RWPE2 (cell line): ENCODE measurements around the gene C1orf52.

Experiments used
- ATAC-seq: fragments of 200-7000 bp; cut with Tn5 transposase; 3 replicates; pipeline ENCODE4 v1.9.1; 2021; ENCODE audit warnings: low read depth
- DNase-seq: peaks from one replicate; pipeline ENCODE4 v3.0.0-alpha.2; 2020; ENCODE audit warnings: low spot score
- H3K27ac ChIP-seq: fragments of 450-650 bp; 2 replicates; pipeline ENCODE4 v1.5.1; 2017; ENCODE audit warnings: mild to moderate bottlenecking; ENCODE audit not compliant: poor library complexity, severe bottlenecking
- H3K27me3 ChIP-seq: fragments of 250-450 bp; sonication (Bioruptor Pico); 2 replicates; pipeline ENCODE4 v1.5.1; 2021; ENCODE audit warnings: mild to moderate bottlenecking, moderate library complexity; ENCODE audit not compliant: insufficient read depth, poor library complexity, severe bottlenecking
- H3K36me3 ChIP-seq: fragments of 250-450 bp; sonication (Bioruptor Pico); 2 replicates; pipeline ENCODE4 v1.5.1; 2020; ENCODE audit warnings: low read depth, mild to moderate bottlenecking, moderate library complexity
- H3K4me1 ChIP-seq: fragments of 250-450 bp; sonication (Bioruptor Pico); 2 replicates; pipeline ENCODE4 v1.5.1; 2021; ENCODE audit warnings: mild to moderate bottlenecking, moderate library complexity; ENCODE audit not compliant: insufficient read depth, poor library complexity, severe bottlenecking
- H3K4me3 ChIP-seq: fragments of 250-450 bp; sonication (Bioruptor Pico); 2 replicates; pipeline ENCODE4 v1.5.1; 2021; ENCODE audit warnings: mild to moderate bottlenecking, moderate library complexity; ENCODE audit not compliant: severe bottlenecking
- H3K9me3 ChIP-seq: fragments of 250-450 bp; sonication (Bioruptor Pico); 2 replicates; pipeline ENCODE4 v1.5.1; 2021; ENCODE audit warnings: mild to moderate bottlenecking, moderate library complexity; ENCODE audit not compliant: severe bottlenecking
- CTCF ChIP-seq: fragments of 450-650 bp; IDR thresholded peaks from one replicate; pipeline ENCODE4 v1.5.1; 2017; ENCODE audit warnings: mild to moderate bottlenecking, moderate library complexity; ENCODE audit not compliant: poor library complexity, severe bottlenecking

The C1orf52 gene

GRCh38 chr1:85284202-85284601, 24.7 kb upstream of the C1orf52 start:
- Histone ChIP-seq H3K27me3 (no peaks in the 10 kb centered on the region), H3K9me3 (no peaks in the 10 kb centered on the region), H3K4me3 (no peak overlapping the region), H3K4me1 (peaks cover 9% of the 10 kb centered on the region), H3K36me3 (no peaks in the 10 kb centered on the region), H3K27ac (no peak overlapping the region)
- TF ChIP-seq CTCF = no peak
- DNase-seq = no peak
- no peak for ATAC-seq

DNA sequence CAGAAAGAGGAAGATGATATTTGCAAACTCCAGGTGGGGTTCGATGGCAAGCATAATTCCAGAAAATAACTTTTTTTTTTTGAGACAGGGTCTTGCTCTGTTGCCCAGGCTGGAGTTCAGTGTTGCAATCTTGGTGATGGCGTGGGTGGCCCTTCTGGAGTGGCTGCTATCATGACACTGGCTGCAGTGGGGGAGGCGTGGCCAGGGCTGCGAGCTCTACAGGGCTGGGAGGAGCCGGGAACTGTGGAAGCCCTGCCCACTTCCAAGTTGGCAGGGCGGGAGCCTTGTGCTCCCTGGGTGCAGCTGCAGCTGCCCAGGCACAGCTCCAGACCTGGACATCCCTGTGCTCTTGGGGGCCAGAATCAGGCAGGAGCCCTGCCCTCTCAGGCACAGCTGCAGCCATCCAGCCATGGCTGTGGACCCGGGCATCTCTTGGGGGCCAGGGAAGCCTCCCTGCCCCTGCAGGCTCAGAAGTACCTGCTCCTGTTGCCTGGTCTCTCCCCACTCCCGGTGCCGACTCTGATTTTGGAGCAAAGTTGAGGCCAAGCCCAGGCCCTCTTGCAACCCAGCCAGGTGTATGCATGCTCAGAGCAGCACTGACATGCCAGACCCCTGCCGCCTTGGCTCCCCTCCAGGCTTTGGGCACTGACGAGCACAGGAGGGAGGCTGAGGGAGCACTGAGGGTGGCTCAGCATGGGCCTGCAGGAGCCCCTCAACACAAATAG, 24.2 kb upstream of the C1orf52 start:
- Histone ChIP-seq H3K4me1 (peaks cover 11% of the 10 kb centered on the region), H3K27me3 (no peaks in the 10 kb centered on the region), H3K36me3 (no peaks in the 10 kb centered on the region), H3K9me3 (no peaks in the 10 kb centered on the region), H3K4me3 (no peak overlapping the region), H3K27ac (no peak overlapping the region)
- ATAC-seq (0 out of 3 replicates have a peak, but pooled peaks have one; percentile 13), DNase-seq (no peak)
- no peak for TF ChIP-seq CTCF

- Histone ChIP-seq H3K9me3 (no peaks in the 10 kb centered on the region), H3K27ac (no peak overlapping the region), H3K4me1 (peaks cover 16% of the 10 kb centered on the region), H3K36me3 (no peaks in the 10 kb centered on the region), H3K27me3 (no peaks in the 10 kb centered on the region), H3K4me3 (no peak overlapping the region)
- ATAC-seq (0 out of 3 replicates have a peak, but pooled peaks have one; percentile 28), DNase-seq (no peak)
- peak; percentile 9 for TF ChIP-seq CTCF
Measured at GRCh38 chr1:85282424-85282823, 23.0 kb upstream of the C1orf52 start.

GRCh38 chr1:85280636-85281035, 21.2 kb upstream of the C1orf52 start:
- Histone ChIP-seq H3K36me3 (no peaks in the 10 kb centered on the region), H3K4me3 (no peak overlapping the region), H3K4me1 (peaks cover 22% of the 10 kb centered on the region), H3K27me3 (no peaks in the 10 kb centered on the region), H3K9me3 (no peaks in the 10 kb centered on the region), H3K27ac (no peak overlapping the region)
- ATAC-seq = no peak
- no peak for DNase-seq
- TF ChIP-seq CTCF = no peak

GRCh38 chr1:85279458-85280080, 20.1 kb upstream of the C1orf52 start:
- Histone ChIP-seq H3K27me3 (no peaks in the 10 kb centered on the region), H3K4me1 (peaks cover 27% of the 10 kb centered on the region), H3K36me3 (peaks cover 4% of the 10 kb centered on the region), H3K9me3 (no peaks in the 10 kb centered on the region), H3K4me3 (no peak overlapping the region), H3K27ac (peak overlapping the region; percentile 86)
- TF ChIP-seq CTCF = no peak
- no peak for ATAC-seq
- no peak for DNase-seq
